HG03378 (cell line): ENCODE measurements around the gene TBCCD1.
A peak's percentile ranks its signal among the peaks of the same experiment; 100 is the strongest.

Experiments used
- ATAC-seq: cut with Tn5 transposase; IDR thresholded peaks from one replicate; pipeline ENCODE4 v1.9.1; 2021; ENCODE audit warnings: mild to moderate bottlenecking, moderate library complexity; ENCODE audit not compliant: unreplicated experiment

Gene TBCCD1

GRCh38 chr3:186567072-186567921 is at the start of gene TBCCD1:
Gene TBCCD1, minus strand, starts transcription at chr3:186567339. Its CDS starts 3,010 bp downstream, at chr3:186564329.
- ATAC-seq: peak; percentile 34

GRCh38 chr3:186616299-186616617 is 49.1 kb upstream of the TBCCD1 start:
- no peak for ATAC-seq

GRCh38 chr3:186614597-186615483 is 47.7 kb upstream of the TBCCD1 start:
- peak; percentile 51 for ATAC-seq

GRCh38 chr3:186614266-186614596 is 47.1 kb upstream of the TBCCD1 start:
- ATAC-seq: no peak

- no peak for ATAC-seq
Observed at GRCh38 chr3:186613637-186614265, 46.6 kb upstream of the TBCCD1 start.

GRCh38 chr3:186612721-186613636 is 45.8 kb upstream of the TBCCD1 start, which contains the start of gene AHSG:
Gene AHSG, plus strand, starts transcription at chr3:186613060. Its CDS starts 82 bp downstream, at chr3:186613142.
- ATAC-seq: no peak

GRCh38 chr3:186612065-186612464 is 44.9 kb upstream of the TBCCD1 start:
- no peak for ATAC-seq

- ATAC-seq: no peak
Observed at GRCh38 chr3:186609247-186609868, 42.2 kb upstream of the TBCCD1 start.

GRCh38 chr3:186608624-186609215 is 41.6 kb upstream of the TBCCD1 start:
- no peak for ATAC-seq

GRCh38 chr3:186605561-186606545 is 38.7 kb upstream of the TBCCD1 start:
- no peak for ATAC-seq

- ATAC-seq: no peak
Observed at GRCh38 chr3:186605078-186605477, 37.9 kb upstream of the TBCCD1 start.

- ATAC-seq: no peak
Observed at GRCh38 chr3:186603159-186603558, 36.0 kb upstream of the TBCCD1 start.

- ATAC-seq: no peak
Observed at GRCh38 chr3:186600896-186601295, 33.8 kb upstream of the TBCCD1 start.

GRCh38 chr3:186599785-186600166 is 32.6 kb upstream of the TBCCD1 start:
- ATAC-seq: no peak

- ATAC-seq: no peak
Observed at GRCh38 chr3:186599142-186599784, 32.1 kb upstream of the TBCCD1 start.

GRCh38 chr3:186598794-186599141 is 31.6 kb upstream of the TBCCD1 start:
- no peak for ATAC-seq

GRCh38 chr3:186598108-186598784 is 31.1 kb upstream of the TBCCD1 start:
- ATAC-seq: no peak
